Sciatic nerve (tissue), 2 donors: ENCODE data around the gene ACTRT3. TPM values are rescaled to one million over a fixed set of nuclear protein-coding genes. Genes with fewer than 3 reads are reported as not detected.
"Not testable (repeated sequence)": the region's sequence is repeated elsewhere in the genome, so short reads cannot be mapped to it uniquely, and the experiment has no call there.

ENCODE experiments used
- ATAC-seq: fragments of 200-7000 bp; cut with Tn5 transposase; one replicate; pipeline ENCODE4 v1.9.1; 2020; ENCODE audit warnings: mild to moderate bottlenecking, moderate library complexity
- DNase-seq: peaks from one replicate; pipeline ENCODE4 v3.0.0-alpha.2; 2020; ENCODE audit warnings: low spot score
- intact Hi-C: fragments of 100-400 bp; cut with DNase I; formaldehyde crosslinking; loops from one replicate; pipeline ENCODE4 v1.14.2; 2022
- total RNA-seq: library from RNA; stranded (reverse); fragmentation: NEBNext Ultra II Directional; extraction: Animal tissue kit (Norgen Biotek cat#: 25700); gene quantifications from one replicate; pipeline ENCODE4 v1.2.1, GENCODE V29; 2021
- donor health status: DM: no; HTN: no; CAD: no.
- donor health status: DM: no; HTN: no; CAD: no.

Gene ACTRT3
- total RNA-seq, 1 donor from 2014 or later = 2.3 TPM

DNA sequence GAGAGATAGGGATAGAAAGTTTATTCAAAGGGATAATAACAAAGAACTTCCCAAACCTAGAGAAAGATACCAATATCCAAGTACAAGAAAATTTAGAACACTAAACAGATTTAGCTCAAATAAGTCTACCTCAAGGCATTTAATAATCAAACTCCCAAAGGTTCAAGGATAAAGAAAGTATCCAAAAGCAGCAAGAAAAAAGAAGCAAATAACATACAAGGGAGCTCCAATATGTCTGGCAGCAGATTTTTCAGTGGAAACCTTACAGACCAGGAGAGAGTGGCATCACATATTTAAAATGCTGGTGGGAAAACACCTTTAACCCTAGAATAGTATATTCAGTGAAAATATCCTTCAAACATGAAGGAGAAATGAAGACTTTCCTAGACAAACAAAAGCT lies 37.5 kb downstream of the ACTRT3 start:
- not testable (repeated sequence) for ATAC-seq

DNA sequence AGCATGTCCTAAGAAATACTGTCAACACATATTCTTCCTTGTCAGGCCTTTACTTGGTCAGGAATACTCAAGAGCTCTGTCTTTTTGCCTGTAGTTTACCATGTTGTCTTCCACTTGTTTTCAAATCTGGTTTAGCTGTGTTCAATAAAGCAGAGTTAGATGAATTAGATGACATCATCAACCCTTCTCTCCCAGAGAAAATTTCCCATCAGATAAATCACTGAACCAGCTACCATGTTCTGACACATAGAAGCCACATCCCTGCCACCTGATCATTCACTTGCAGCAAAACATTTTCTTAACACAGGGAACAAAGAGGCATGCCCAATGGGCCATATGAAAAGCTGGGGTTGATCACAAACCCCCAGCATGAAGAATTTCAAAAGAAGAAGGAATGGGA lies 46.6 kb downstream of the ACTRT3 start:
- intact Hi-C loops = no loop called here
- no peak for DNase-seq
- ATAC-seq = no peak

More for the DNA sequence above, 37.5 kb downstream of the ACTRT3 start:
- DNase-seq, intact Hi-C loops: not testable (repeated sequence)

DNA sequence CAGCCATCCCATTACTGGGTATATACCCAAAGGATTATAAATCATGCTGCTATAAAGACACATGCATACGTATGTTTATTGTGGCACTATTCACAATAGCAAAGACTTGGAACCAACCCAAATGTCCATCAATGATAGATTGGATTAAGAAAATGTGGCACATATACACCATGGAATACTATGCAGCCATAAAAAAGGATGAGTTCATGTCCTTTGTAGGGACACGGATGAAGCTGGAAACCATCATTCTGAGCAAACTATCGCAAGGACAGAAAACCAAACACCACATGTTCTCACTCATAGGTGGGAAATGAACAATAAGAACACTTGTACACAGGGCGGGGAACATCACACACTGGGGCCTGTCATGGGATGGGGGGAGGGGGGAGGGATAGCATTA lies 50.9 kb downstream of the ACTRT3 start:
- DNase-seq, intact Hi-C loops, ATAC-seq: not testable (repeated sequence)

Other genes with a start within 250 kb of the ACTRT3 start
- gene MECOM, start 105.8 kb downstream of the ACTRT3 start, total RNA-seq = 40.4 TPM
- 6.3 TPM for gene TERC, start 4.5 kb downstream of the ACTRT3 start, total RNA-seq
- gene MYNN, start 3.8 kb upstream of the ACTRT3 start, total RNA-seq = 19.9 TPM
- gene LRRIQ4, start 43.3 kb upstream of the ACTRT3 start, total RNA-seq = not detected
- gene LRRC34, start 43.3 kb upstream of the ACTRT3 start, total RNA-seq = 4.7 TPM
- gene LRRC31, start 100.4 kb upstream of the ACTRT3 start, total RNA-seq = not detected
- not detected for gene SAMD7, start 142.0 kb upstream of the ACTRT3 start, total RNA-seq
- gene SEC62, start 197.2 kb upstream of the ACTRT3 start, total RNA-seq = 232 TPM